SK-N-SH treated with all-trans-retinoic acid at 6 μM for 48 hours (cell line): Measurements from ENCODE around the gene FAM110A.

Source experiments
- BACH2 ChIP-seq: fragments of 250-450 bp; sonication (Bioruptor Pico); IDR thresholded peaks from 2 replicates; pipeline ENCODE4 v1.9.0; 2021; ENCODE audit warnings: mild to moderate bottlenecking, borderline replicate concordance
- CREB5 ChIP-seq: fragments of 250-450 bp; sonication (Bioruptor Pico); IDR thresholded peaks from 2 replicates; pipeline ENCODE4 v1.5.1; 2020; ENCODE audit warnings: low read depth, mild to moderate bottlenecking, moderate library complexity
- ESRRG ChIP-seq: fragments of 250-450 bp; sonication (Bioruptor Pico); IDR thresholded peaks from 2 replicates; pipeline ENCODE4 v1.6.1; 2021; ENCODE audit warnings: mild to moderate bottlenecking
- GLIS3 ChIP-seq: fragments of 250-450 bp; sonication (Bioruptor Pico); IDR thresholded peaks from 2 replicates; pipeline ENCODE4 v1.5.0; 2020; ENCODE audit warnings: mild to moderate bottlenecking, moderate library complexity
- PATZ1 ChIP-seq: fragments of 250-450 bp; sonication (Bioruptor Pico); IDR thresholded peaks from 2 replicates; pipeline ENCODE4 v1.8.0; 2020; ENCODE audit warnings: mild to moderate bottlenecking, moderate library complexity, borderline replicate concordance
- RARB ChIP-seq: fragments of 250-450 bp; sonication (Bioruptor Pico); IDR thresholded peaks from 2 replicates; pipeline ENCODE4 v1.8.0; 2021; ENCODE audit warnings: mild to moderate bottlenecking, moderate library complexity
- SNAI2 ChIP-seq: fragments of 250-450 bp; sonication (Bioruptor Pico); IDR thresholded peaks from 2 replicates; pipeline ENCODE4 v1.5.0; 2020; ENCODE audit warnings: mild to moderate bottlenecking, moderate library complexity
- TCF4 ChIP-seq: fragments of 250-450 bp; sonication (Bioruptor Pico); IDR thresholded peaks from 2 replicates; pipeline ENCODE4 v1.8.0; 2021; ENCODE audit warnings: mild to moderate bottlenecking, moderate library complexity, borderline replicate concordance
- TOX ChIP-seq: fragments of 250-450 bp; sonication (Bioruptor Pico); IDR thresholded peaks from 2 replicates; pipeline ENCODE4 v1.8.0; 2021; ENCODE audit warnings: mild to moderate bottlenecking, moderate library complexity, borderline replicate concordance
- ZC3H10 ChIP-seq: fragments of 250-450 bp; sonication (Bioruptor Pico); IDR thresholded peaks from 2 replicates; pipeline ENCODE4 v1.5.1; 2021; ENCODE audit warnings: mild to moderate bottlenecking, moderate library complexity
- ZFP3 ChIP-seq: fragments of 250-450 bp; sonication (Bioruptor Pico); IDR thresholded peaks from 2 replicates; pipeline ENCODE4 v1.5.0; 2020; ENCODE audit warnings: mild to moderate bottlenecking, moderate library complexity
- ZFP30 ChIP-seq: fragments of 450-650 bp; formaldehyde crosslinking; IDR thresholded peaks from 2 replicates; pipeline ENCODE4 v1.5.0; 2022; ENCODE audit warnings: mild to moderate bottlenecking, moderate library complexity
- ZNF565 ChIP-seq: fragments of 450-650 bp; formaldehyde crosslinking; conservative IDR thresholded peaks from 2 replicates; pipeline ENCODE4 v1.5.0; 2020; ENCODE audit warnings: low read depth, mild to moderate bottlenecking, moderate library complexity
- TF ChIP-seq, protein P1 (sequence below): fragments of 250-450 bp; sonication (Bioruptor Pico); IDR thresholded peaks from 2 replicates; pipeline ENCODE4 v1.5.1; 2021; ENCODE audit warnings: mild to moderate bottlenecking, moderate library complexity

DNA sequence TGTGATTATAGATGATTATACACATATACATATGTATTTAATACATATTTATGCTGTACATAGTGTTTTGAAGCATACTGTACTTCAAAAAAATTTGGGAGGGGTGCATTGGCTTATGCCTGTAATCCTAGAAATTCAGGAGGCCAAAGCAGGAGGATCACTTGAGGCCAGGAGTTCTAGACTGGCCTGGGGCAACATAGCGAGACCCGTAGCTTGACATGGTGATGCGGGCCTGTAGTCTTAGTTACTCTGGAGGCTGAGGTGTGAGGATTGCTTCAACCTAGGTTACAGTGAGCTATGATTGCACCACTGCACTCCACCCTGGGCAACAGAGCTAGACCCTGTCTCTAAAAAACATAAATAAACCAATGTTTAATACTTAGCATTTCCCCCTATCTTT, 1.6 kb upstream of the FAM110A start:
- no peak for TF ChIP-seq ESRRG (CRISPR knock-in tag)
- no peak for TF ChIP-seq CREB5
- TF ChIP-seq TOX (CRISPR knock-in tag) = no peak
- TF ChIP-seq ZFP30 (CRISPR knock-in tag) = no peak
- no peak for TF ChIP-seq ZC3H10 (CRISPR knock-in tag)
- TF ChIP-seq RARB = no peak
- TF ChIP-seq GLIS3 (CRISPR knock-in tag) = no peak
- no peak for TF ChIP-seq SNAI2 (CRISPR knock-in tag)
- TF ChIP-seq ZNF565 (CRISPR knock-in tag) = no peak
- no peak for TF ChIP-seq TCF4 (CRISPR knock-in tag)
- TF ChIP-seq, protein P1, sequence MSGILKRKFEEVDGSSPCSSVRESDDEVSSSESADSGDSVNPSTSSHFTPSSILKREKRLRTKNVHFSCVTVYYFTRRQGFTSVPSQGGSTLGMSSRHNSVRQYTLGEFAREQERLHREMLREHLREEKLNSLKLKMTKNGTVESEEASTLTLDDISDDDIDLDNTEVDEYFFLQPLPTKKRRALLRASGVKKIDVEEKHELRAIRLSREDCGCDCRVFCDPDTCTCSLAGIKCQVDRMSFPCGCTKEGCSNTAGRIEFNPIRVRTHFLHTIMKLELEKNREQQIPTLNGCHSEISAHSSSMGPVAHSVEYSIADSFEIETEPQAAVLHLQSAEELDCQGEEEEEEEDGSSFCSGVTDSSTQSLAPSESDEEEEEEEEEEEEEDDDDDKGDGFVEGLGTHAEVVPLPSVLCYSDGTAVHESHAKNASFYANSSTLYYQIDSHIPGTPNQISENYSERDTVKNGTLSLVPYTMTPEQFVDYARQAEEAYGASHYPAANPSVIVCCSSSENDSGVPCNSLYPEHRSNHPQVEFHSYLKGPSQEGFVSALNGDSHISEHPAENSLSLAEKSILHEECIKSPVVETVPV (CRISPR knock-in tag) = no peak
- TF ChIP-seq BACH2 (CRISPR knock-in tag) = no peak
- no peak for TF ChIP-seq PATZ1
- TF ChIP-seq ZFP3 (CRISPR knock-in tag) = no peak
